NK-92 (cell line): Measurements from ENCODE around the gene EVPL.
A peak's percentile ranks its signal among the peaks of the same experiment; 100 is the strongest.
"Not testable (repeated sequence)": the region's sequence is repeated elsewhere in the genome, so short reads cannot be mapped to it uniquely, and the experiment has no call there.

Experiments used
- DNase-seq: peaks from one replicate; lab custom pipeline; 2025; ENCODE audit not compliant: unreplicated experiment; lab: John Stamatoyannopoulos, UW

Gene EVPL

DNA sequence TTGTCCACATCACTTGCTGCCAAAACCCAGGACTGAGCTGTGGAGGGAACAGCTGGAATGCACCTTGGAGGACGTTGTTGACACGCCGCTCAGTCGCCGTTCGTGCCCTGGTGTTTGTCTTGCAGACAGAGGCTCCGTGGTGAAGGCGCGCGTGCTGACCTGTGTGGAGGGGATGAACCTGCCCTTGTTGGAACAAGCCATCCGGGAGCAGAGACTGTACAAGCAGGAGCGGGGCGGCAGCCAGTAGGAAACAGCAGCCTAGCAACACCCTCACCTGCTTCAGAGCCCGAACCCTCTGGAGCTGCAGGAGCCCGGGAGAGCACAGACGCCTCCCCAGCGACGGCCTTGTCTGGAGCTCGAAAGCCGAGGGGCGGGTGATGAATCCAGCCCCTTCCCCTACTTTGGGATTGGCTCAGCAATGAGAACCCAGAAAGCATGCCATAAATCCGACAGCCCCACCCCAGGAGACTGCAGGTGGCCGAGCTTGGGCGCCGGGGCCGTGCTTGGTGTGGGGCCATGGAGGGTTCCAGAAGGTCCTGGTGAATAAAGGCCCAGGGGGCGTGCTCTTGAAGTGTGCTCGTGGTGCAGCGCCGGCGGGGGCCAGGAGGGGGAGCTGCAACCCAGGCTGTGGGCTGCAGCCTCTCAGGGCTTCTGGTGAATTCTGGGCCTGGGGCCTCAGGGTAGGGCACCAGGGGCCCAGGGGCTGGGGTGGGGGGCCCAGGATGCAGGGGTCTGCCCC is 26.9 kb downstream of the EVPL start:
- no peak for DNase-seq

DNA sequence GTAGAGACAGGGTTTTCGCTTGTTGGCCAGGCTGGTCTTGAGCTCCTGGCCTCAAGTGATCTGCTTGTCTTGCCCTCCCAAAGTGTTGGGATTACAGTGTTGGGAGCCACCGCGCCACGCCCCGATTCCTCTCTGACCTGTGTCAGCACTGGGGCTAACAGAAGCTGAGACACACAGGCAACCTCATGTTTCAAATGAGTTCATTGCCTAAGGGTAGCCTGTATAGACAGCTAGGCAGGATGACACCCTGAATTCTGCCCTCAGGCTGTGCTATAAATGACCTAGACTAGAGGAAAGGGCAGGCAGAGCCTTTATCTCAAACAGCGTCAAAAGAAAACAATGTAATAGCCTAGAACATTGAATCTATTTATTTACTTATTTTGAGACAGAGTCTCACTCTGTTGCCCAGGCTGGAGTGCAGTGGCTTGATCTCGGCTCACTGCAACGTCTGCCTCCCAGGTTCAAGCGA is 28.7 kb downstream of the EVPL start:
- no peak for DNase-seq

DNA sequence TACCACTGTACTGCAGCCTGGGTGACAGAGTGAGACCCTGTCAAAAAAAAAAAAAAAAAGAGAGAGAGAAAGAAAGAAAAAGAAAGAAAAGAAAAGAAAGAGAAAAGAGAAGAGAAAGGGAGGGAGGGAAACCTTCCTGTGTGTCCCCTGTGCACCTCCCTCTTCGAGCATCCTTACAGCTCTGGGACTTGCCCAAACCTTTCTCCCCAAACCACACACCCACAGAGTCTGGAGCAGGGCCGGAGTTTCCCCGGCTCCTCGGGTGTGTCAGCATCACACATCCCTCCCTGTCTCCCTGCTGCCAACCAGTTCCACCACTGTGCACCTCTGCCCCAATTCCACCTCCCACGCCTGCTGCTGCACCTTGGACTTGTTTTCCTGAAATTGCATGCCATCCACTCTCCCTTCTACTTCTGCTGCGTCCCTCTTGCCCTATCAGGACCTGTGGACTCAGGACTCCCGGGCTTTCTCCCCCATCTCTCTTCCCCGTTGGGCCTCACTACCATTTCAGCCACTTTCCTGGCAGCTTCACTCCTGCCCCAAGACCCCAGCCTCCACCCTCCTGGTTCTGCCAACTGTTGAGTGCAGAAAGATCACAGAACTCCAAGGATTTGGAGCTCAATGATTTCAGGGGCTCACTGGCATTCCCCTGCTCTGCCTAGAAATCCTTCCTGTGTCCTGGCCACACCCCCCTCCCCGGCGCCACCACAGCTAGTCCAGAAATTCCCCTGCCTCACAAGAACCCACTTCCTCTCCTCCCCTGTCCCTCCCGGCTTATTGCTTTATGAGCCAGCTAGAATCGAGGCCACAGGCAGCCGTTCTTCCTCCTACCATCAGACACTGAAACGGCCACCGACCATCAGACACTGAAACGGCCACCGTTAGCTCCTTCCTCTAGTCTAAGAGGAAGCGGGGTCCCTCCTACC is 30.2 kb downstream of the EVPL start:
- DNase-seq: no peak

DNA sequence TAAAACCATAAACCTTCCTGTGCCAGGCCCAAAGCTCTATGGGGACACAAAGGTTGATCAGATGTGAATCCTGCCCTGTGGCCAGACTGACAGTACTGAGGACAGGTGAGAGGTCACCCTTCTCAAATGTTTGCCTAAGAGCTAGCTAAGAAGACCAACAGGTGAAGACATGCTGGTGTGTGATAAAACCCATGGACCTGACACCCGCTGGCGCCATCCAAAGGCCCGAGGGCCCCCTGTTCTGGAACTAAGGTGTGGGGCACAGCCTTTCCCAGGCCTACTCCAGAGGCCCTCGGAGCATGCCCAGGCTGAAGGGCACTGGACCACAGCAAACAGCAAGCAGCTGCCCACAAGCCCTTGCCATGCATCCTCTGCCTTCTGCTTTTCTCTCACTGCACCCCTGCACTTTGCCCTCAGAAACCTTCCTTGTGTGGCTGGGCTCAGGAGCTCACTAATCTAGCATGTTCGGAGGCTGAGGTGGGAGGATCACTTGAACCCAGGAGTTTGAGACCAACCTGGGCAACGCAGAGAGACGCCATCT is 31.7 kb downstream of the EVPL start:
- no peak for DNase-seq

DNA sequence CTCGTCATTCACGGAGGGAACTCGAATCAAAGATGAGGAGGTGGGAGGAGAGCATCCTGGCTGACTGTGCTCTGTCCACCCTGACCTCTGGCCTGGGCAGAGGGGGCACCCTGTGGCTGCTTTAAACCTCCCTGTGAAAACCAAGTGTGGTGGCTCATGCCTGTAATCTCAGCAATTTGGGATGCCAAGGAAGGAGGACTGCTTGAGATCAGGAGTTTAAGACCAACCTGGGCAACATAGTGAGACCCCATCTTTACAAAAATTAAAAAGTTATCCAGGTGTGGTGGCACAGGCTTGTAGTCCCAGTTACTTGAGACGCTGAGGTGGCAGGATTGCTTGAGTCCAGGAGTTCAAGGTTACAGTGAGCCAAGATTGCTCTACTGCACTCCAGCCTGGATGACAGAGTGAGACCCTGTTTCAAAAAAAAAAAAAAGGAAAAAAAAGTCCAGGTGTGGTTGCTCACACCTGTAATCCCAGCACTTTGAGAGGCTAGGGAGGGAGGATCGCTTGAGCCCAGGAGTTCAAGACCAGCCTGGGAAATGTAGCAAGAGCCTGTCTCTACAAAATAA is 32.2 kb downstream of the EVPL start:
- no peak for DNase-seq

DNA sequence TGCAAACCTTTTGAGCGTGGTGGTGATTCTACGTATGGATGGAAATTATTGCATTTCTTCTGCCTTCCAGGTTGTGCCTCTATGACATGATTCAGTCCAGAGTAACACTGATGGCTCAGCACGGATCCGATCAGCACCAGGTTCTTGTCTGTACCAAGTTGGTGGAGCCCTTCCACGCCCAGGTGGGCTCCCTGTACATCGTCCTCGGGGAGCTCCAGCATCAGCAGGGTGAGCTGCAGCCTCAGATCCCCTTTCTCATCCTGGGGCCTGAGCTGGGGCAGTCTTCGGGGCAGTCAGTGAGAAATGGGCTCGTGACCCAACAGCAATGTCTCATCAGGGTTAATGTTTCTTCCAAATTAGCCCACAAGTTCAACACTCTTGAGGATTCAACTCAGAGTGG is 35.7 kb downstream of the EVPL start:
- no peak for DNase-seq

DNA sequence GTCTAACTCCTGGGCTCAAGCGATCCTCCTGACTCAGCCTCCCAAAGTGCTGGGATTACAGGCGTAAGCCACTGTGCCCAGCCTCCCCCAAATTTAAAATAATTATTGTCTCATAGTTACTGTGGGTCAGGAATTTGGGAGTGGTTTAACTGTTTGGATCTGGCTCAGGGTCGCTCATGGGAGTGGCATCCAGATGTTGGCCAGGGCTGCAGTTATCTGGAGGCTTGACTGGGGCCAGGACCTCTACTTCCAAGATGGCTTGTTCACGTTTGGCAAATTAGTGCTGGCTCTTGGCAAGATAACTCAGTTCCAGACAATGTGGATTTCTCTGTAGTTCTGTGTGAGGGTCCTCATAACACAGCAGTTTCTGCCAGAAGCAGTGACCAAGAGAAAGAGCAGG is 40.1 kb downstream of the EVPL start:
- no peak for DNase-seq

DNA sequence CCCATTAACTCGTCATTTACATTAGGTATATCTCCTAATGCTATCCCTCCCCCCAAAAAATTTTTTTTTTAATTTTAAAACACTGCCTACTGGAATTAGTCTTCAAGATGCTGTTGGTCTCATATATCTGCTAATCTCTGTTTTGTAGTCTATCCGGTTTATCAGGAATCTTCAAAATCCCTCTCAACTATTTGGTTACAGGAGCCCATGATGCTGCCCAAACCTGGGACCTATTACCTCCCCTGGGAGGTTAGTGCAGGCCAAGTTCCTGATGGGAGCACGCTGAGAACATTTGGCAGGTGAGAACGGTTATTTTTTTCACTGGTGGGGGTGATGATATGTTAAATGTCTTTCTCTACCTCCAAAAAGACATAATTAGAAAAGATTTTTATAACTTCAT is 41.1 kb downstream of the EVPL start:
- no peak for DNase-seq

DNA sequence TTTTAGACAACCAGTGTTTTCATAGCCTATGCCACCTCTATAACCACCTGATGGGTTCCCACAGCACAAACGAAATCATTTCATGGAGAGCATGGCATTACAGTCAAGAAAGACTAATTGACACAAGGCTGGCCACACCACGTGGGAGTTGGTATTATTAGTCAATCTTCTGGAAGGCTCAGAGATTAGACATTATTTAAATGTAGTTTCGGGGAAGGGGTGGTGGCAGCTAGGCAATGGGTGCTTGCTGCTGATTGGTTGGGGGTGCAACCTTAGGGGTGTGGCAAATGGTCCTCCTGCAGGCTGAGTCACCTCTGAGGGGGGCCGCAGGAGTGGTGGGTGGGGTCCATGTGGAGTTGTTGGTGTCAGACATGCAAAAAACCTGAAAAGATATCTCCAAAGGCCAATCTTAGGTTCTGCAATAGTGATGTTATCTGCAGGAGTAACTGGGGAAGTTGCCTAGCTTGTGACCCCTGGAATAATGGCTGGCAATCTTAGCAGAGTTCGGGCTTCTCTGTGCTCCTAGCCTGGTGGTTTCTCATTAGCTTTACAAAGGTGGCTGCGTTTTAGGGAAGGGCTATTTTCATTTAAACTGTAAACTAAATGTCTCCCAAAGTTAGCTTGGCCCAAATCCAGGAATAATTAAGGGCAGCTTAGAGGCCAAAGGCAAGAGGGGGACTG is 43.5 kb downstream of the EVPL start:
- no peak for DNase-seq

DNA sequence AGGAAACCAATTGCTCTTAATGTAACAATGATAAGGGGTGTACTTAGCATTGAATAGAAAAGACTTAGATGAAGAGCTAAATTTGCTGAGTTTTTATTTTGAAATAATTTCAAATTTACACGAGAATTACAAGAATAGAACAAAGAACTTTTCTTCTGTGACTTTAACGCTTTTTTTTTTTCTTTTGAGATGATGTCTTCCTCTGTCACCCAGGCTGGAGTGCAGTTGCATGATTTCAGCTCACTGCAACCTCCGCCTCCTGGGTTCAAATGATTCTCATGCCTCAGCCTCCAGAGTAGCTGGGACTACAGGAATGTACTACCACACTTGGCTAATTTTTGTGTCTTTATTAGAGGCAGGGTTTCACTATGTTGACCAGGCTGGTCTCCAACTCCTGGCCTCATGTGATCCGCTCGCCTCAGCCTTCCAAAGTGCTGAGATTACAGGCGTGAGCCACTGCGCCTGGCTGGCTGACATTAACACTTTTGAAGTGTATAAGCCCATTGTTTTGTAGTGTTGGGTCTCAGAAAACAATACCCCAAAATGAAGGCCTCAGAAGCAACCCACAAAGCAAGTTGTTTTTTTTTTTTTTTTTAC is 46.0 kb downstream of the EVPL start:
- no peak for DNase-seq

DNA sequence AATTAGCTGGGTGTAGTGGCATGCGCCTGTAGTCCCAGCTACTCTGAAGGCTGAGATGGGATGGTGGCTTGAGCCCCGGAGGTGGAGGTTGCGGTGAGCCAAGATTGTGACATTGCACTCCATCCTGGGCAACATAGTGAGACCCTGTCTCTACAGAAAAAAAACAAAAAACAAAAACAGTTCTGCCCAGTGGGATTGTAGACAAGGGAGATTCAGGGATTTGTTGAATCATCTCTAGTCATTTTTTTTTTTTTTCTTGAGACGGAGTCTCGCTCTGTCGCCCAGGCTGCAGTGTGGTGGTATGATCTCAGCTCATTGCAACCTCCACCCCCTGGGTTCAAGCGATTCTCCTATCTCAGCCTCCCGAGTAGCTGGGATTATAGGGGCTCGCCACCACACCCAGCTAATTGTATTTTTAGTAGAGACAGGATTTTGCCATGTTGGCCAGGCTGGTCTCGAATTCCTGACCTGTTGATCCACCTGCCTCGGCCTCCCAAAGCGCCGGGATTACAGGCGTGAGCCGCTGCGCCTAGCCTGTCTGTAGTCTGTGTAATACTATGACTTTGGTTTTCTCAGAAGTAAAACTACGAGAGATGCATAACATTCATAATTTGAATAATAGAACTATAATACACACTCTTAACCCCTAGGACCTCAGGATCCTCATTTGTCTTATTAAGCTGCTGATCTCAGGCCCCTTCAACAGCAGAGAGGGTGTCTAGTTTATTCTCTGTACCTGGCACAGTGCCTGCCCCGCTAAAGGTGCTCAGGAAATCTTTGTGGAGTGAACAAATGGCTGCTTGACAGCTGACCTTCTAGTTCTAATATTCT is 46.7 kb downstream of the EVPL start:
- DNase-seq: no peak

DNA sequence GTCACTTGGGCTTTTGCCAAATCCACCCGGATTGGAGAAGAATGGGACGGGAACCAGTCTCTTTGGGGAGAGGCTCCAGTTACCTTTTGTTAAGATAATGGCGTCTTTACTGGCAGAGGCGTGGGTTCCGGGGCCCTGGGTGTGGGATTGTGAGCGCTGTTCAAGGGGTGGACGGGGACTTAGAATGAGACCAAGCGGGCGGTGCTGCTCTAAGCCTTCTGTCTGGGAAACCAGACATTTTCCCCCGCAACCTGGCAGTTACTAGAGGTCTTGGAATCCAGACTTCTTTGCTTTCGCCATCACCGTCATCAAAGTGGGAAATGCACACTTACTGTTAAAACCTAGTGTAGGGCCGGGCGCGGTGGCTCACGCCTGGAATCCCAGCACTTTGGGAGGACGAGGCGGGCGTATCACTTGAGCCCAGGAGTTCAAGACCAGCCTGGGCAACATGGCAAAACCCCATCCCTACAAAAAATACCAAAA is 47.4 kb downstream of the EVPL start:
- no peak for DNase-seq

DNA sequence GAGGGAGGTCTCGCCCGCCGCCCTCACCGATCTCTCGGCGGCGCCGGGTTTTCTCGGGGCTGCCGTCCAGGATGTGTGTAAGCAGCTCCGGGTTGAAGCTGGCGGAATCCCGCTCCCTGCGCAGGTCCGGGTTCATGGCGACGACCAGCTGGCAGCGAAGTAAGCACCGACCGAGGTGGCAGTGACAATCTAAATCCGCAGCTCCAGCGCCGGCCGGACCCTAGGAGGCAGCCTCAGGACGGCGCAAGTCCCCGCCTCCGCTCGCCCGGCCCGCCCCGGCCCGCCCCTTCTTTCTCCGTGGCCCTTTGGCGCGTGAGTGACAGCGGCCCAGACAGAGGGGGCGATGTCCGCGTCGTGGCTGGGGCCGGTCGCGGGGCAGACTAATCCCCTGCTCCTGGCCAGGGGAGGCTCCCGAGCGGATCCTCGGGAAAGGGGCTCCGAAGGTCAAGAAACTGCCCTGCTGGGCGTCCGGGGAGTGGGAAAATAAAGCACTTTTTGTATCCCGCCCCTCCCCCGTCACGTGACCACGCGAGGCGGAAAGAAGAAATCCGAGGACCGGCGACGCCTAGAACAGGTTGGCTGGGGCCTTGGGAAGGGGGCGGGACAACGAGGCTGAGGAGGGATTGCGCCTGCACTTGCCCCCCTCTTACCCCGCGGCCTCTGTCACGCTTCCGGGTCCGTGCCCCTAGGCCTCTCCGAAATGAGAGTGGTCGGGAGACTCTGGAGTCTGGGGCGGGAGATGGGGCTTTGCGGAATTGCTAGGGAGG is 48.0 kb downstream of the EVPL start, which contains the start of the genes ACOX1 and TEN1:
TSS of gene ACOX1 (minus strand) at position 229 of the 767 bp plus-strand sequence. CDS start at position 136, 93 bp downstream.
TSS of gene TEN1 (plus strand) at position 303 of the 767 bp plus-strand sequence. CDS start 6,953 bp downstream, outside the sequence.
- peak; percentile 62 for DNase-seq

DNA sequence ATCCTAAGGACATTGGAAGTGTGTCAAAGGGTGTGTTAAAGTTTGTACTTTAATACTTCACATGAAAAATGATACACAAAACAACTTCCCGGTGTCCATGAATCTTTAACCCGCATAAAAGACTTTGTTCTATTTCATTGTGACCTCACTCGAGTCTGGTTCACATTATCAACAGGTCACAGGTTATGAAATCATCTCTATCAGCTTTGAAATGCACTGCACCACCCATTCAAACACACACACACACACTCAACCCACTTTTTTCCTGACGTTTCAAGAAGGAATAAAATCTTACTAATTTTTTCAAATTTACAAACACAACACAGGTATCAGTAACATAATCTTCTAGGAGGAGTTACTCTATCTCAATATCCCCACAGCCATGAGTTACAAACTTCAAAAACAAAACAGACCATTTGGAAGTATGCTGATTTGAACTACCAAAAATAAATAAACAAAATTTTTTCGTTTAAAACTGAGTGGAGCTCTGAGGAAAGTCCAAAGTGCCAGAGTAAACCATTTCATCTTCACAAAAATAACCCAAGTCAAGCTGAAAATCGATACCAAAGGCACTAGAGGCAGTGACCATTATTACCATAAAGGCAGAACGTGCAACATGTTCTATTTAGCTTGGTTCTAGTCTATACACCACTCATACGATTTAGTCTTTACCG is 50.8 kb downstream of the EVPL start:
- DNase-seq: no peak

DNA sequence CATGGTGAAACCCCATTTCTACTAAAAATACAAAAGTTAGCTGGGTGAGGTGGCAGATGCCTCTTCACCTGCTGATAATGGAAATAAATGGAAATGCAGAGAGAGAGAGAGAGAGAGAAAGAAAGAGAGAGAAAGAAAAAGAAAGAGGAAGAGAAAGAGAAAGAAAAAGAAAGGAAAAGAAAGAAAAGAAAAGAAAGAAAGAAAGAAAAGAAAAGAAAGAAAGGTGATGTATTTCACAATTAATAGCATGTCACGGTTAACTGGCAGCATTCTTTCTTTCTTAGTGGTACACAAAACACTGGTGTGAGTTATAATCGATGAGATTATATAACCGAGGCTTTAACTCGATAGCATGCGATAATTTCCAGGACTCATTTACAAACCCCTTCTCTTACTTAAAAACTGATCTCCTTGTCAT is 51.3 kb downstream of the EVPL start:
- no peak for DNase-seq

DNA sequence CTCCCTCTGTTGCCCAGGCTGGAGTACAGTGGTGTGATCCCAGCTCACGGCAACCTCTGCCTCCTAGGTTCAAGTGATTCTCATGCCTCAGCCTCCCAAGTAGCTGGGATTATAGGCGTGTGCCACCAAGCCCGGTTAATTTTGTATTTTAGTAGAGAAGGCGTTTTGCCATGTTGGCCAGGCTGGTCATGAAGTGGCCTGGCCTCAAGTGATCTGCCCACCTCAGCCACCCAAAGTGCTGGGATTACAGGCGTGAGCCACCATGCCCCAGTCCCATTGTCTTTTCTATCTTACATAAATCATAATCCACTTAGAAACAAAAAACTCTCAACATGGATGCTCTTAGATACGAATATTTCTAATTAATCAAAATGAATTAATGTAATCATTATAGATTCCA is 51.9 kb downstream of the EVPL start:
- DNase-seq: not testable (repeated sequence)

DNA sequence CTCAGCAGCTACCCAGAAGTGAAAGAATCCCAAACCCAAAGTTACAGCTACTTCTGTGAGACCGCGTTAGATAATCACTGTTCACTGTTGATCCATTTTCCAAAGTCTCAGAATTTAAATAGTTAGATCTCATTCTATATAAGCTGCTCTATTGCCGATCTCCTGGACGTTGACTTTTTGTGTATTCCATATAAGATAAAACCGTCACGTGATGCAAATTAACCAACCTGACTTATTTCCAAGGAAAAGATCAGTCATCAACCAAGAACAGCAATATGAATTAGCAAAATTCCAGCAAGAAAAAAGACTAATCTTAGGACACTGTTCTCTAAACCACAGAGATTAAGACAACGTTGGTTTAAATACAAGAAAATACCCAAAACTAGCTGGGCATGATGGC is 56.5 kb downstream of the EVPL start:
- no peak for DNase-seq

DNA sequence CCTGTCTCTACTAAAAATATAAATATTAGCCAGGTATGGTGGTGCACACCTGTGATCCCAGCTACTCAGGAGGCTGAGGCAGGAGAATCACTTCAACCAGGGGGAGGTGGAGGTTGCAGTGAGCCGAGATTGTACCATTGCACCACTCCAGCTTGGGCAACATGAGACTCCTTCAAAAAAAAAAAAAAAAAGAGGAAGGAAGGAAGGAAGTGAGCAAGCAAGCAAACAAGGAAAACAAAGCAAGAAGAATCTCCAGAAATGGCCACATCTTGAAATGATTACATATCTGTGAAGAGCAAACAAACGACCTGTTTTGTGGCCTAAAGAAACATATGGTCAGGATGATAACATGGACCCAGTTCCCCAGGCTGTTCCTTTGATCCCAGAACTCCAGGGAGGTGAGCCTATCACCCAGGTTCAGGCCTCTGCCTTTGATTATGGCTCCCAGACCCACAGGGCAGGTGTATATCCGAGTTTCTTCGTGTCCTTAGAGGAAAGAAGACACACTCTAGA is 57.0 kb downstream of the EVPL start:
- DNase-seq: no peak
